ENCODE data around the gene SLC39A3.

SLC39A3 gene

GRCh38 chr19:2739602-2740313 lies at the start of gene SLC39A3:
Gene SLC39A3, minus strand, starts transcription at chr19:2740017. Its CDS starts 2,760 bp downstream, at chr19:2737257.
- DNase-seq = peak; percentile 80 to 98 (median 94)

- no peak for DNase-seq
Observed at GRCh38 chr19:2788237-2788636, 48.4 kb upstream of the SLC39A3 start.

DNA sequence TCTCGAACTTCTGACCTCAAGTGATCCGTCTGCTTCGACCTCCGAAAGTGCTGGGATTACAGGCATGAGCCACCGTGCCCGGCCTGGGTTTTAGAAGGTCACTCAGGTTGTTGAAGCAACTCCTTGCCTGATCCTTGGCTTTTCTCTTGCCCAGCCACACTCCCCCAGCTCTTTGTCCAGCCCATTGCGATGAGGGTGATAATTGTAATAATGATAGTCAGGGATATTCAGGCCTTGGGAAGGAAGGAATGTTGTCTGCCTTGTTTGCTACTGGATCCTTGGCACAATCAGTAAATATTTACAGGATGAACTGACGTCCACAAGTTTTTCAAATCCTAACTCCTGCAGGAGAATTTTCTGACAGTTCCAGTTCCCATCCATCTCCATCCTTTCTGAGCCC lies 47.3 kb upstream of the SLC39A3 start:
- no peak for DNase-seq

DNA sequence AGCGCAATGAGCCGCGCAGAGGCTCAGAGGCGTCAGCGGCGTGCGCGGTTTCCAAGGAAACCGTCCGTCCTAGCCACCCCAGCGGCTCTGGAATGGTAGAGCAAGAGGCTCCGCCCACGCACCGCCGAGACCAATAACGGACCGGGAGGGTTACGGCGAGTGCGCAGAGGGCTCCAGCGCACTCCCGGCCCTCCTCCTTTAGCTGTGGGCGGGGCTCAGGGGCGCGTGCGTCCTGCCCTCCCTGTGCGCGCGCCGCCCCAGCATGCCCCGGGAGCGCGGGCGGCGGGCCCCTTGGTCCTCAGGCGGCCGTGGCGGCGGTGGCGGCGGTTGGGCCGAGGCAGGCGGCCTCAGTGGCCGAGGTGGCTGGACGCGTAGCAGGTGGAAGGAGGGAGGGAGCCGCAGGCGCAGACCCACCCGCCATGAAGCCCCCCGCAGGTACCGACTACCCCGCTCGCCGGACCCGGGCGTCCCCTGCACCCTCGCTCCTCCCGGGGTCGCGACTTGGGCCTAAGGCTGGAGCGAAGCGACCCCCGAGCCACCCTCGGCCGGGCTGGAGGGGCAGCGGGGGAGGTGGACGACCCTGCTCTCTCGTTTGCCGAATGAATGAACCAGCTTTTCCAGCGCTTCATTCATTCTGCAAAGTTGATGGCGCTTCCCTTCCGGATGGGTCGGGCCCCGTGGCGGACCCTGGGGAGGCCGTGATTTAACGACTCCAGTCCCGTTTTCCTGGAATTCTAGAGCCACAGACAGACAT lies 45.6 kb upstream of the SLC39A3 start, which contains the start of gene THOP1:
Gene THOP1, plus strand, starts transcription at position 260 of the 754 bp plus-strand sequence. Its CDS starts 160 bp downstream, at position 420.
- peak; percentile 24 to 99 (median 96) for DNase-seq

GRCh38 chr19:2783781-2784145 lies 43.9 kb upstream of the SLC39A3 start:
- no peak for DNase-seq

DNA sequence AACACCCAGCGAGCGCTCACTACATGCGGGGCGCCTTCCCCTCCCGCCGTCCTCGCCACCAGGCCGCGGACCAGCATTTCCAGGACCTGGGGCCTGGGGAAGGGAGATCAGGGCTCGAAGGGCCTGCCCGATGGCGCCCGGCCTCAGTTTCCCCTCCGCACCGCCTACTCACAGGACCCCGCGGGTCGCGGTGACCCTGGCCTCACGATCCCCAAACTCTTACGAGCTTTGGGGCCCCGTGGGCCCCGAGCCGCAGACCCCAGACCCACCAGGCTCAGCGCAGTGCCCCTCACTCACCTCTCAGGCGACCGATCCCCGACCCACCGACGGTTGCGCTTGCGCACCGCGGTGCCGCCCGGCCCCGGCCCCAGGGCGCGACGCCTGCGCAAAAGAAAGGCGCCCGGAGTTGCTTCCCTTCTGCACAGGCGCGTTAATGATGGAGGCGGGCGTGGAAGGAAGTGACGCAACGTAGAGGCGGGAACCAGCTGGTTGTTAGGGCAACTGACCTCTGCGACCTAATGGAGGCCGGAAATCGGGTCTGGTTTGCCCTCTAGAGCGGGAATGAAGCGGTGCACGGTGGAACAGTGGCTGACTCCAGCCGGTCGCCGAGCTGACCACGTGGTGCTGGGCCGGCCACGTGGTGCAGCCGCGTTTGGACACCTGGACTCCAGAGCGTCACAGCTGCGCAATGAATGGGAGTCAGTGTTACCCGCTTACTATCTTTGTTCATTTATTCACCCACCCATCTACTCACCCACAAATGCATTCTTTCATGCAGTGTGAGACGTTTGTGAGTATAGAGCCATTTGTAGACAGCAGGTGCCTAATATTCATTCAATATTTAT lies 43.3 kb upstream of the SLC39A3 start, which contains the start of gene SGTA:
Gene SGTA, minus strand, starts transcription at position 338 of the 845 bp plus-strand sequence. CDS start 14,205 bp downstream, outside the sequence.
- peak; percentile 76 to 99 (median 98) for DNase-seq

DNA sequence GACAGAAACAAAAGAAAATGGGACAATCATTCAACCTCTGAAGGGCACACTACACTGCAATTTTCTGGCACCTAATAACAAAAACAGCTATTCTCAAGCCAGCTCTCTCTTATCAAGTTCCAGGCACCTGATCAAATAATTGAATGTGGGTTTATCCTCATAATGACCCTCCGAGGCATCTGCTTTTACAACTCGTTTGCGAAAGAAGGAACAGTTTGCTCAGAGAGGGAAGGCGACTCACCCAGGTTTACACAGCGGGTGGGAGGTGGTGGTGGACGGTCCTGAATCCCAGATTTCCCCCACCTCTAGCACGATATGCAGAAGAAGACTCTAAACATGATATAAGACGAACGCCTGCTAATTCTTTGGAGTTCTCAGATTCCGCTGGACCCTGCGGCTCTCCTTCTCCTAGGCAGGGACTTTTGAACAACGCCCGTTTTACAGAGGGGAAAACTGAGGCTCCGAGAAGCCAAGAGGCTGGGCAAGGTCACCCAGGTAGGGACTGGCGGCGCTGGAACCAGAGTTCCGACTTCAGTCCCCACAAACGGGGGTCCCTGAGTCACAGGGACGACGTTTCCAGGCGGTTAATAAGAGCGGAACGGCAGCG lies 42.6 kb upstream of the SLC39A3 start:
- DNase-seq = no peak

DNA sequence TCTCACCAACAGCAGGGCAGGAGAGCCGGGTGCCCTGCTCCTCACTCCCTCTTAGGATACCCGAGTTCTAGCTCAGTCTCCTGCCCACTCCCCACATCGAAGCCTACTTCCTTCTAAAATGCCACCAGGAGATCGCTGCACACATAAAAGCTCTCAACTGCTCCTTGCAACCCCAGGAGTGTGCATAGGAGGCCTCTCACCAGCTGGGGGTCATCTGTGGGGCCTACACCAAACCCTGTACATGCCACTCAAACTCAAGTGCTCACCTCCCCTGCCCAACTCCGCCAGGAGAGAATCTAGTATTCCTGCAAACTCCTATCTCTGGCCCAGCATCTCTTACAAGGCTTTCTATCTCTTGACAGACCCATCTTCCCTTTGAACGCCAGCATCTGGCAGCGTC lies 40.5 kb upstream of the SLC39A3 start:
- no peak for DNase-seq

DNA sequence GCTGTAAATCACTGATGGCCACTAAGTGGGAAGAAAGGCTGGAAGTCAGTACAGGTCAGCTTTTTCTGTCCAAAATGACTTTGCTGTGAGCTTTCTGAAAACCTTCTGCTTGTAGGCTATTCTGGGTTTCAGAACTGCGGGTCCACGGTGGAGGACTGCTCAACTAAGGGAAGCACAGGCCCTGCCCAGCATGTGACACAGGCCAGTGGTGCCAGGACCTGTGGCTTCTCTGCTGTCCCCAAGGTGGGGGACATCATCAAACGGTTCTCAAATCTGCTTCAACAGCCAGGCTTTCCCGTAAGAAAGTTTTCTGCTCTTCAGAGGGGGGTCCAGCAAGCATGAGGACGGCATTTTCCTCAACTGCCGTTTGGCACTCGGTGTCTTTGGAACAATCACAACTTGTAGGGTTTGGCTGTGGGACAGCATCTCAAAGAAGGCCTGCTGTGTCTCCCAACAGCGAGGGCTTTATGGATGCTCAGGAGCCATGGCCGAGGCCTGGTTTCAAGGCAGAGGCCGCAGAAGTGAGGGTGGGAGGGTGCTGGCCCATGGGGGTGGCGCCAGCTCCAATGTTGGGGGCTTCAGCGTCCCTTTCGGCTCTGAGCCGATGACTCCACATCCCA lies 39.4 kb upstream of the SLC39A3 start:
- peak in 47 of 56 donors; percentile 5 to 79 (median 54) for DNase-seq

GRCh38 chr19:2777952-2778683 lies 38.3 kb upstream of the SLC39A3 start:
- DNase-seq = no peak

DNA sequence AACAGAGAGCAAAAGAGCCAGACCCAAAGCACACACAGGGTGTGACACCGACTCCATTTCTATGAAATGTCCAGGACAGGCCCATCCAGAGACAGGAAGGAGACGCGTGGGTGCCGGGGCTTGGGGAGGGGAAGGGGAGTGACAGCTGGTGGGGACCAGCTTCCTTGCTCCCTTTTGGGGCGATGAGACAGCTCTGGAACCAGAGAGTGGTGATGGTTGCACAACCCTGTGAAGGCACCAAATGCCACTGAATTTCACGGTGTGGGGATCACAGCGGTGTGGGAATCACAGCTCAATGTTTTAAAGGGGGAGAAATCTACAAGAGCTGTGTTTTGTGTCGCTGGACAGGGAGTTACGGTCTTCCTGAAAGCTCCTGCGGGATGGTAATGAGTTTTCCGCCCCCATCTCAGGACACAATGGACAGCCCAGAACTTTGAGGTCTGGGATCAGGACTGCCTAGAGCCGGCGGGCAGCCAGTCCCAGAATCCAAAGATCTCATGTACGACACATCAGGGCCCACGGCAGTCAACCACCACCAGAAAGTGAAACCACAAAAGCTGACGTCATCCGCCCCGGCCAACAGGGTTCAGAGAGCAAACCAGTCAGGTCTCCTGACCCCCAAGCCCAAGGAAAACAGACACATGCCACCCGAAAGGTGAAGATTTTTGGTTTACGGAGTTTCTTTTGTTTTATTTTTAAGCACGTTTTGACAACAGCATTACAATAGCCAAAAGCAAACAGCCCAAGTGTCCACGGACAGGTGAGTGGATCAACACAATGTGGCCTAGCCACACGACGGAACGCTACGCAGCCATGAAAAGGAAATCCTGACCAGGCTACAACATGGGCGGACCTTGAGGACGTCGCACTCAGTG lies 36.0 kb upstream of the SLC39A3 start:
- peak in 27 of 56 donors; percentile 4 to 57 (median 22) for DNase-seq

DNA sequence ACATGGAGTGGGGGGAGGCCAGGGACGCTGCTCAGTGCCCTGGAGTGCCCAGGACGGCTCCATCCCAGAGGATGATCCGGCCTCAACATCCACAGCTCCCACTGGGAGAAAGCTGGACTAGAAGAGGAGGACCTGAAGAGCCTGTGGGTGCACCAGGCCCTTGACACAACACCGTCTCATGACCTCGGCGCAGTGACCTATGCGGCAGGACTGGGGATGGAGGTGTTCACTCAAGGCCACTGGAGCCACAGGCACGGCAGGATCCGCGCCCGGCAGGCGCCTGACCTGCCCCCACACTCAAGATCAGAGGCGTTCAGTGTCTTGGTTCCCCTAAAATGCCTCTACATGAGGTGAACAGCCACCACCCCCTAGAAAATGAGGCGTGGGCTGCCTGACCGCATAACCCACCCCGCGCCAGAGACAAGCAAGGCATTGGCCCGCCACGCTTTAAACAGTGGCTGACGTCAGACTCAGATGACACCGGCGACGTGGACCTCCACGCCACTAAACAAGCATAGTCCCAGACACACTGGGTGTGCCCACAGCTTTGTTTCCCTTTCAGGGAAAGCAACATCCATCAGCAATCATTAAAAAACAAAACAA lies 35.2 kb upstream of the SLC39A3 start:
- peak in 14 of 56 donors; percentile 13 to 57 (median 26) for DNase-seq

- DNase-seq = no peak
Observed at GRCh38 chr19:2774083-2774679, 34.4 kb upstream of the SLC39A3 start.

- DNase-seq = no peak
Observed at GRCh38 chr19:2771786-2772674, 32.2 kb upstream of the SLC39A3 start.

DNA sequence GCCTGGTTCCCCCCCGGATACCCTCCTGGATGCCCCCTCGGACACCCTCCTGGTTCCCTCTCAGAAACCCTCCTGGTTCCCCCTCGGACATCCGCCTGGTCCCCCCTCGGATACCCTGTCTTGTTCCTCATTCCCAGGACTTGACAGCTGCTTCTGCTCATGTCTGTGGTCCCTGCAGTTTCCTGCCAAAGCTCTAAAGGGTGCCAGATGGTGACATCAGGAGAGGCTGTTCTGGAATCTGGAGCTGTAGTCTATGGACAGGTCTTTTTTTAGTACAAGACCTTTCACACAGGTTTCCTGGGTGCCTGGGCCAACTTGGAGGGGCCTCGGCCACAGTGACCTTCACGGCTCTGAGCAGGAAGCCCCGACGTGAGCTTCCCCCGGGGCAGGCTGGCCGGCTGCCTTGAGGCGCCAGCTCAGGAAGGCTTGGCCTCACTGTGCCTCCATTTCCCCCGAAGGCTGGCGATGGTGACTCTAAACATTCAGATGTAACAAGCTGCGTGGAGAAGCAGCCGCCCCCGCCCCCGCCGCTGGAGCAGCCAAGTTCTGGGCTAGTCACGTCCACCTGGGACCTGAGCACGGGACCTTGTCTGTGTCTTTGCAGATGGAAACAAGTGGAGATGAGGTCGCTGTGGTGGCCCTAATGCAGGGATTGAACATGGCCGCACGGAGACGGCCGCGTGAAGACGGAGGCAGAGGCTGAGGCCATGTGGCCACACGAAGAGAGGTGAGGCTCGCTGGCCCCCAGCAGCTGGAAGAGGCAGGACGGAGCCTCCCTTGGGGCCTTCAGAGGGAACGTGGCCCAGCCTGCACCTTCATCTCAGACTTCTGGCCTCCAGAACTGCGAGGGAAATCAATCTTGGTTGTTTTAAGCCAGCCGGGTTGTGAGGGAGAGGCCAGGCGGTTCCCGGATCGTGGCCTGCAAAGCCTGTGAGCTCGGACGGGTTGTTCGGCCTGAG lies 30.5 kb upstream of the SLC39A3 start:
- DNase-seq = peak in 22 of 56 donors; percentile 6 to 50 (median 26)

DNA sequence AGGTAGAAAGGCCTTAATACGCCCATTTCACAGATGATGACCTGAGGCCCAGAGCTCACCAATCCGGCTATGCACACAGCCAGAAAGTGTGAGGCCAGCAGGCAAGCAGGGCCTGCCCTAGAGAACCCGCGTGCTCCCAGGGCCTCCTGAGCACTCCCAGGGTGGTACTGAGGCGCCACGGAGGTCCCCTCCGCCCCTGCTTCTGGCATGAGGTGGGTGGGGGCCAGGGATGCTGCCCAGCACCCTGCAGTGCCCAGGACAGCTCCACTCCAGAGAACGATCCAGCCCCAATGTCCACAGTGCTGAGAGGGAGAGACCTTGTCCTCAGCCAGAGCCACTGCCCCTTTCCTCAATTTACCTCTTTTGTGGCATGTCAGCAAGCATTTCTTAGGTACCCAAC lies 29.4 kb upstream of the SLC39A3 start:
- no peak for DNase-seq

Data from amygdala (tissue), 56 donors.